WTC11 (cell line): Measurements from ENCODE around the gene IFNA16.

Experiments used
- CTCF ChIP-seq: fragments of 200-600 bp; IDR thresholded peaks from 2 replicates; pipeline ENCODE4 v1.8.0; 2022; ENCODE audit warnings: antibody characterized with exemption
- FOXP4 ChIP-seq: sonication (generic); formaldehyde crosslinking; IDR thresholded peaks from 2 replicates; pipeline ENCODE4 v1.8.0; 2022; ENCODE audit warnings: mild to moderate bottlenecking, missing genetic modification reagents
- GABPB1 ChIP-seq: sonication (generic); formaldehyde crosslinking; IDR thresholded peaks from 2 replicates; pipeline ENCODE4 v1.8.1; 2023; ENCODE audit warnings: mild to moderate bottlenecking, missing genetic modification reagents
- MLX ChIP-seq: sonication (generic); formaldehyde crosslinking; IDR thresholded peaks from 2 replicates; pipeline ENCODE4 v1.8.1; 2023; ENCODE audit warnings: mild to moderate bottlenecking, missing genetic modification reagents, moderate library complexity
- SMAD3 ChIP-seq: sonication (generic); formaldehyde crosslinking; IDR thresholded peaks from 2 replicates; pipeline ENCODE4 v1.8.0; 2022; ENCODE audit warnings: missing genetic modification reagents, mild to moderate bottlenecking, borderline replicate concordance
- SP1 ChIP-seq: sonication (generic); formaldehyde crosslinking; conservative IDR thresholded peaks from 2 replicates; pipeline ENCODE4 v1.8.1; 2022; ENCODE audit warnings: missing genetic modification reagents
- TEAD4 ChIP-seq: sonication (generic); formaldehyde crosslinking; IDR thresholded peaks from 2 replicates; pipeline ENCODE4 v1.8.0; 2022; ENCODE audit warnings: mild to moderate bottlenecking, missing genetic modification reagents
- USF2 ChIP-seq: sonication (generic); formaldehyde crosslinking; IDR thresholded peaks from 2 replicates; pipeline ENCODE4 v1.8.1; 2023; ENCODE audit warnings: mild to moderate bottlenecking, missing genetic modification reagents, moderate library complexity
- ZNF232 ChIP-seq: sonication (generic); formaldehyde crosslinking; IDR thresholded peaks from 2 replicates; pipeline ENCODE4 v1.8.0; 2022; ENCODE audit warnings: mild to moderate bottlenecking, missing genetic modification reagents

GRCh38 chr9:21233258-21233657 lies 16.1 kb upstream of the IFNA16 start:
- TF ChIP-seq SP1 (CRISPR knock-in tag) (no peak), ZNF232 (CRISPR knock-in tag) (no peak), TEAD4 (CRISPR knock-in tag) (no peak), CTCF (no peak), USF2 (CRISPR knock-in tag) (no peak), SMAD3 (no peak), FOXP4 (CRISPR knock-in tag) (no peak), MLX (CRISPR knock-in tag) (no peak), GABPB1 (CRISPR knock-in tag) (no peak)
